Measurements from ENCODE around the gene ACTN3. TPM values are rescaled to one million over a fixed set of nuclear protein-coding genes. Genes with fewer than 3 reads are reported as not detected.

The ACTN3 gene
- total and polyA plus RNA-seq, 2 experiments from 2014 or later, result 6.3 to 7.3 TPM

GRCh38 chr11:66555416-66555815 lies 8.7 kb downstream of the ACTN3 start (continued):
- TF ChIP-seq ZNF462 (CRISPR knock-in tag; IDR thresholded peaks at IDR 0.05), result no peak

DNA sequence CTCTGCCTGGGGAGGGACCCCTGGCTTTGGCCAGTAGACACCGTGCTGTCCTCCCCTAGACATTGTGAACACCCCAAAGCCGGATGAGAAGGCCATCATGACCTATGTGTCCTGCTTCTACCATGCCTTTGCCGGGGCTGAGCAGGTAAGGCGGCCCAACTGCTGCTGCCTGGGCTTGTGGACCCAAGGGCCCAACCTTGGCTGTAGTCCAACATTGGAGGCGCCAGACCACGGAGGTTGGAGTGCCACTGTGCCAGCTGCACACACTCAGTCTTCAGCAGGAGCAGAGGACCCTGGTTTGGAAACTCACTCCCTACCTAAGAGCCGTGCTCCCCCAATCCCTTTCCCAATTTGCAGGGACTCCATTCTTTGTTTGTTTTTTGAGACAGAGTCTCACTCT lies 9.4 kb downstream of the ACTN3 start:
- H3K36me3 Mint-ChIP-seq (ENCODE audit: low read depth), result peaks cover 12% of the 10 kb centered on the region

DNA sequence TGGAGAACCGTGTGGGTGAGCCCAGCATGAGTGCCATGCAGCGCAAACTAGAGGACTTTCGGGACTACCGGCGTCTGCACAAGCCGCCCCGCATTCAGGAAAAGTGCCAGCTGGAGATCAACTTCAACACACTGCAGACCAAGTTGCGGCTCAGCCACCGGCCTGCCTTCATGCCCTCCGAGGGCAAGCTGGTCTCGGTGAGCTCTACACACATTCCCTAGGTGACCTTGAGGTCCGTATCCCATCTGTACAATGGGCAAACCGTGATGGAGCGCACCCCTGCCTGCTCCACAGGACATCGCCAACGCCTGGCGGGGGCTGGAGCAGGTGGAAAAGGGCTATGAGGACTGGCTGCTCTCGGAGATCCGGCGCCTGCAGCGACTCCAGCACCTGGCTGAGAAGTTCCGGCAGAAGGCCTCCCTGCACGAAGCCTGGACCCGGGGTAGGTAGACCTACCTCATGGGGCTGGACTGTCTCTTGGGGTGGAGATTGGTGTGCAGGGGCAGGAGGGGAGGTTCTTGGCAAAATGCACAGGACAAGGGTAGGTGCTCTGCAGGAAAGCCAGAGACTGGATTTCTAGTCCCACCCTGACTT lies 11.1 kb downstream of the ACTN3 start:
- ATAC-seq, result no peak
- Mint-ChIP-seq H3K27ac (no peak overlapping the region), H3K4me3 (no peak overlapping the region), H3K9me3 (no peaks in the 10 kb centered on the region), H3K36me3 (ENCODE audit: low read depth) (peaks cover 13% of the 10 kb centered on the region), H3K4me1 (no peaks in the 10 kb centered on the region; the same call in 2 of the 3 replicates), H3K27me3 (ENCODE audit: insufficient read depth, low read depth, poor library complexity) (peaks cover 14% of the 10 kb centered on the region)
- Histone ChIP-seq H3K27me3 (ENCODE audit: insufficient read depth) (no peaks in the 10 kb centered on the region), H3K4me1 (ENCODE audit: insufficient read depth) (0 out of 2 replicates have a peak, but pooled peaks cover 4% of the 10 kb centered on the region), H2AFZ (no peak overlapping the region), H3K36me3 (ENCODE audit: insufficient read depth) (no peaks in the 10 kb centered on the region), H3K79me2 (replicated peaks; ENCODE audit: insufficient read depth) (no peaks in the 10 kb centered on the region), H3K27ac (ENCODE audit: low read depth) (no peak overlapping the region), H4K20me1 (replicated peaks; ENCODE audit: insufficient read depth) (no peaks in the 10 kb centered on the region), H3K4me3 (no peak overlapping the region), H3K9me2 (ENCODE audit: insufficient read depth) (no peaks in the 10 kb centered on the region), H3K4me2 (no peak overlapping the region), H3F3A (replicated peaks; ENCODE audit: low read depth) (0 out of 2 replicates have a peak, but pooled peaks cover 3% of the 10 kb centered on the region)
- no peak for TF ChIP-seq STAT1 (IDR thresholded peaks at IDR 0.05; ENCODE audit: unreplicated experiment)
- no peak for TF ChIP-seq CREB1 (CRISPR knock-in tag; IDR thresholded peaks at IDR 0.05; ENCODE audit: low read depth)
- no peak for TF ChIP-seq POLR2AphosphoS5 (IDR thresholded peaks at IDR 0.05; ENCODE audit: low read depth)
- DNase-seq (ENCODE audit: low spot score), result no peak

More for the DNA sequence above, 9.4 kb downstream of the ACTN3 start:
- 0 out of 2 replicates have a peak, but pooled peaks cover 3% of the 10 kb centered on the region for H3F3A ChIP-seq (replicated peaks; ENCODE audit: low read depth)
- H3K4me3 ChIP-seq, result no peak overlapping the region
- H3K9me2 ChIP-seq (ENCODE audit: insufficient read depth), result no peaks in the 10 kb centered on the region
- ATAC-seq, result no peak
- no peak overlapping the region for H3K27ac ChIP-seq (ENCODE audit: low read depth)
- Mint-ChIP-seq H3K4me1 (no peaks in the 10 kb centered on the region; the same call in 2 of the 3 replicates), H3K27me3 (ENCODE audit: insufficient read depth, low read depth, poor library complexity) (peaks cover 14% of the 10 kb centered on the region), H3K4me3 (no peak overlapping the region), H3K27ac (no peak overlapping the region), H3K9me3 (no peaks in the 10 kb centered on the region)
- DNase-seq (ENCODE audit: low spot score), result no peak
- no peak overlapping the region for H2AFZ ChIP-seq
- H3K4me2 ChIP-seq, result no peak overlapping the region
- H3K27me3 ChIP-seq (ENCODE audit: insufficient read depth), result no peaks in the 10 kb centered on the region
- TF ChIP-seq ZNF331 (CRISPR knock-in tag; IDR thresholded peaks at IDR 0.05; ENCODE audit: low read depth) (no peak), POLR2AphosphoS5 (IDR thresholded peaks at IDR 0.05; ENCODE audit: low read depth) (no peak)
- H4K20me1 ChIP-seq (replicated peaks; ENCODE audit: insufficient read depth), result no peaks in the 10 kb centered on the region
- H3K4me1 ChIP-seq (ENCODE audit: insufficient read depth), result 0 out of 2 replicates have a peak, but pooled peaks cover 4% of the 10 kb centered on the region
- no peaks in the 10 kb centered on the region for H3K36me3 ChIP-seq (ENCODE audit: insufficient read depth)
- H3K79me2 ChIP-seq (replicated peaks; ENCODE audit: insufficient read depth), result no peaks in the 10 kb centered on the region

All from GM23338 (cell line).